ENCODE measurements around the gene KIF23.

KIF23 gene

DNA sequence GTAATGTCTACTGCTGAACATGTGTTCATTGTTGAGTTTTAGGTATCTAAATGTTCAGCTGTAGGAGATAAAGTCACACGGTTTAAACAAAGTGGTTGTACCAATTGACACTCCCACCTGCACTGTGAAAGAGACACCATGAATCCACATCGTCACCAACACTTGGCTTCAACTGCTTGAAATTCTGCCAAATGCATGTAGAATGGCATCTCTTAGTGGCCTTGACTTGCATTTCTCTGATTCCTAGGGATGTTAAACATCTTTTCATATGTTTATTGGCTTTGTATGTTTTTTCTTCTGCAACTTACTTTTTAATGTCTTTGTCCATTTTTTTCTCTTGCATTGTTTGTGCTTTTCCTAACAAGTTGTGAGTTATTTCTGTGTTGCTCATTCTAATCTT is 81.9 kb downstream of the KIF23 start:
- no peak for DNase-seq
- Histone ChIP-seq H3K9ac (ENCODE audit: low read depth, low read length) (no peak overlapping the region), H3K9me3 (ENCODE audit: insufficient read depth, low read length, severe bottlenecking) (no peaks in the 10 kb centered on the region), H3K4me3 (ENCODE audit: low read depth in 1 of 2, low read length in 2 of 2) (no peak overlapping the region), H3K4me2 (ENCODE audit: insufficient read depth, low read length) (no peak overlapping the region), H4K20me1 (ENCODE audit: insufficient read depth, low read length) (no peaks in the 10 kb centered on the region), H3K36me3 (ENCODE audit: insufficient read depth, low read length) (no peaks in the 10 kb centered on the region), H3K4me1 (ENCODE audit: insufficient read depth, low read length) (no peaks in the 10 kb centered on the region), H3K27ac (ENCODE audit: low read length) (no peak overlapping the region), H3K27me3 (ENCODE audit: insufficient read depth, low read length, poor library complexity) (peaks cover 3% of the 10 kb centered on the region), H3K79me2 (ENCODE audit: insufficient read depth, low read length) (no peaks in the 10 kb centered on the region), H2AFZ (ENCODE audit: low read depth, low read length) (no peak overlapping the region)
- no peak for ATAC-seq (ENCODE audit: insufficient read depth, low read depth)
- TF ChIP-seq, protein P1, sequence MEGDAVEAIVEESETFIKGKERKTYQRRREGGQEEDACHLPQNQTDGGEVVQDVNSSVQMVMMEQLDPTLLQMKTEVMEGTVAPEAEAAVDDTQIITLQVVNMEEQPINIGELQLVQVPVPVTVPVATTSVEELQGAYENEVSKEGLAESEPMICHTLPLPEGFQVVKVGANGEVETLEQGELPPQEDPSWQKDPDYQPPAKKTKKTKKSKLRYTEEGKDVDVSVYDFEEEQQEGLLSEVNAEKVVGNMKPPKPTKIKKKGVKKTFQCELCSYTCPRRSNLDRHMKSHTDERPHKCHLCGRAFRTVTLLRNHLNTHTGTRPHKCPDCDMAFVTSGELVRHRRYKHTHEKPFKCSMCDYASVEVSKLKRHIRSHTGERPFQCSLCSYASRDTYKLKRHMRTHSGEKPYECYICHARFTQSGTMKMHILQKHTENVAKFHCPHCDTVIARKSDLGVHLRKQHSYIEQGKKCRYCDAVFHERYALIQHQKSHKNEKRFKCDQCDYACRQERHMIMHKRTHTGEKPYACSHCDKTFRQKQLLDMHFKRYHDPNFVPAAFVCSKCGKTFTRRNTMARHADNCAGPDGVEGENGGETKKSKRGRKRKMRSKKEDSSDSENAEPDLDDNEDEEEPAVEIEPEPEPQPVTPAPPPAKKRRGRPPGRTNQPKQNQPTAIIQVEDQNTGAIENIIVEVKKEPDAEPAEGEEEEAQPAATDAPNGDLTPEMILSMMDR (IDR thresholded peaks at IDR 0.05; ENCODE audit: borderline replicate concordance, extremely low read depth, low read length, poor library complexity, severe bottlenecking), result no peak
- TF ChIP-seq EZH2 (IDR thresholded peaks at IDR 0.05; ENCODE audit: borderline replicate concordance, low read depth, low read length, severe bottlenecking), result no peak

DNA sequence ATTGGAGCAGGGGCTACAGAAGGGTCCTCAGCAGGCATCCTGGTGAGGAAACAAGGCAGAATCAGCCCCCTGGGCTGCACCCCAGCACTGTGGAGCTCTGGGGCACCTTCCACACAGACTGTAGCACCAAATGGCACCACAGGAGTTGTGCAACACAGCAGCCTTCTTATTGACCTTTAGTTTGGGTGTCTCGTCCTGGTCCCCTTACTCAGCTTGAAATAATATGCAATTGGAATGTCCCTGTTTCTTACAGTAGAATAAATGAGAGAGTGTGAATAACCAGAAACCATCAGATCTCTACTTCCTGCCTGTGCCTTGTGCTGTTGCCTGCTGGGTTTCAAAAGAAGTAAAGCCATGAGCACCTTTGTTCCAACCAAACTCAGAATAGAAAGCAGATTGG is 82.9 kb downstream of the KIF23 start:
- H4K20me1 ChIP-seq (ENCODE audit: insufficient read depth, low read length), result no peaks in the 10 kb centered on the region
- no peak overlapping the region for H3K4me3 ChIP-seq (ENCODE audit: low read depth in 1 of 2, low read length in 2 of 2)
- no peaks in the 10 kb centered on the region for H3K4me1 ChIP-seq (ENCODE audit: insufficient read depth, low read length)
- ATAC-seq (ENCODE audit: insufficient read depth, low read depth) (no peak), DNase-seq (no peak)
- no peak overlapping the region for H2AFZ ChIP-seq (ENCODE audit: low read depth, low read length)
- H3K27me3 ChIP-seq (ENCODE audit: insufficient read depth, low read length, poor library complexity), result peaks cover 3% of the 10 kb centered on the region
- no peaks in the 10 kb centered on the region for H3K79me2 ChIP-seq (ENCODE audit: insufficient read depth, low read length)
- no peak overlapping the region for H3K9ac ChIP-seq (ENCODE audit: low read depth, low read length)
- H3K4me2 ChIP-seq (ENCODE audit: insufficient read depth, low read length), result no peak overlapping the region
- no peak overlapping the region for H3K27ac ChIP-seq (ENCODE audit: low read length)
- no peak for TF ChIP-seq EZH2 (IDR thresholded peaks at IDR 0.05; ENCODE audit: borderline replicate concordance, low read depth, low read length, severe bottlenecking)
- TF ChIP-seq, protein P1 (IDR thresholded peaks at IDR 0.05; ENCODE audit: borderline replicate concordance, extremely low read depth, low read length, poor library complexity, severe bottlenecking), result no peak
- no peaks in the 10 kb centered on the region for H3K9me3 ChIP-seq (ENCODE audit: insufficient read depth, low read length, severe bottlenecking)
- H3K36me3 ChIP-seq (ENCODE audit: insufficient read depth, low read length), result no peaks in the 10 kb centered on the region

DNA sequence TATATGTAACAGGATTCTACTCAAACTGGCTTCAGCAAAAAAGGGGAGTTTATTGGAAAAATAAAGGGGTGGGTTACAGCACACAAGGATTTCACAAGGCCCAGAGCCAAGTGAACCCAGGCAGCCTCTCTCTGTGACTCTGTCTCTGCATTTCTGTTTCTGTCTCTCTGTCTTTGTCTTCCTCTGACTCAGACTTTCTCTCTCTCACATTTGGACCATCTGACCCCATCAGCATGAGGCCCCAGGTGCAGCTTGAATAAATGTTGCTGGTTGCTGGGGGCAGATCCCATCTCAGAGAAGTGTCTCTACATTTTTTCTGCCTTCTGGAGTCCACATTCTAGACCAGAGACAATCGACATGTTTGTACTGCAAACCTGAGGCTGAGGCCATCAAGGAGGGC is 83.5 kb downstream of the KIF23 start:
- H3K27ac ChIP-seq (ENCODE audit: low read length), result no peak overlapping the region
- H3K9ac ChIP-seq (ENCODE audit: low read depth, low read length), result no peak overlapping the region
- no peak overlapping the region for H2AFZ ChIP-seq (ENCODE audit: low read depth, low read length)
- no peaks in the 10 kb centered on the region for H3K4me1 ChIP-seq (ENCODE audit: insufficient read depth, low read length)
- H4K20me1 ChIP-seq (ENCODE audit: insufficient read depth, low read length), result no peaks in the 10 kb centered on the region
- H3K9me3 ChIP-seq (ENCODE audit: insufficient read depth, low read length, severe bottlenecking), result no peaks in the 10 kb centered on the region
- no peak for TF ChIP-seq EZH2 (IDR thresholded peaks at IDR 0.05; ENCODE audit: borderline replicate concordance, low read depth, low read length, severe bottlenecking)
- TF ChIP-seq, protein P1 (IDR thresholded peaks at IDR 0.05; ENCODE audit: borderline replicate concordance, extremely low read depth, low read length, poor library complexity, severe bottlenecking), result no peak
- H3K4me3 ChIP-seq (ENCODE audit: low read depth in 1 of 2, low read length in 2 of 2), result no peak overlapping the region
- H3K4me2 ChIP-seq (ENCODE audit: insufficient read depth, low read length), result no peak overlapping the region
- no peaks in the 10 kb centered on the region for H3K36me3 ChIP-seq (ENCODE audit: insufficient read depth, low read length)
- peaks cover 3% of the 10 kb centered on the region for H3K27me3 ChIP-seq (ENCODE audit: insufficient read depth, low read length, poor library complexity)
- ATAC-seq (ENCODE audit: insufficient read depth, low read depth) (no peak), DNase-seq (no peak)
- no peaks in the 10 kb centered on the region for H3K79me2 ChIP-seq (ENCODE audit: insufficient read depth, low read length)
